K562 (cell line): Measurements from ENCODE around the gene OR11L1. TPM values are rescaled to one million over a fixed set of nuclear protein-coding genes. Genes with fewer than 3 reads are reported as not detected.

Source experiments
- ATF7 ChIP-seq: fragments of 450-650 bp; IDR thresholded peaks from 2 replicates; pipeline ENCODE4 v1.7.1; 2014; ENCODE audit warnings: mild to moderate bottlenecking, moderate library complexity
- BCOR ChIP-seq: fragments of 450-650 bp; IDR thresholded peaks from 2 replicates; pipeline ENCODE4 v1.6.1; 2016
- BRF2 ChIP-seq: IDR thresholded peaks from 3 replicates; pipeline ENCODE4 v1.6.1; 2011; ENCODE audit warnings: borderline replicate concordance, mild to moderate bottlenecking; ENCODE audit not compliant: insufficient read length, insufficient read depth
- CREBBP ChIP-seq: IDR thresholded peaks from one replicate; pipeline ENCODE4 v1.6.1; 2012; ENCODE audit warnings: low read depth, mild to moderate bottlenecking, control low read depth, inconsistent platforms, low read length
- E2F1 ChIP-seq: sonication (generic); formaldehyde crosslinking; IDR thresholded peaks from 2 replicates; pipeline ENCODE4 v1.8.1; 2023; ENCODE audit warnings: mild to moderate bottlenecking, missing genetic modification reagents, moderate library complexity
- EGR1 ChIP-seq: fragments of 450-650 bp; conservative IDR thresholded peaks from 2 replicates; pipeline ENCODE4 v1.6.1; 2017; ENCODE audit warnings: mild to moderate bottlenecking
- ERF ChIP-seq: fragments of 450-650 bp; formaldehyde crosslinking; IDR thresholded peaks from 2 replicates; pipeline ENCODE4 v1.4.0; 2020; ENCODE audit warnings: mild to moderate bottlenecking, mixed read lengths
- EZH2 ChIP-seq: IDR thresholded peaks from 2 replicates; pipeline ENCODE4 v1.6.1; 2012; ENCODE audit warnings: low read depth, mild to moderate bottlenecking, inconsistent platforms, low read length, borderline replicate concordance
- HBP1 ChIP-seq: fragments of 450-650 bp; formaldehyde crosslinking; IDR thresholded peaks from 2 replicates; pipeline ENCODE4 v1.4.0; 2022; ENCODE audit warnings: missing genetic modification characterization
- HCFC1 ChIP-seq: IDR thresholded peaks from 2 replicates; pipeline ENCODE4 v1.6.1; 2012; ENCODE audit warnings: low read depth, low read length, improper control_type of control experiment
- HDAC8 ChIP-seq: fragments of 450-650 bp; IDR thresholded peaks from 2 replicates; pipeline ENCODE4 v1.6.1; 2016; ENCODE audit warnings: mild to moderate bottlenecking, missing genetic modification characterization, moderate library complexity, missing compliant biosample characterization
- HMBOX1 ChIP-seq: sonication (generic); IDR thresholded peaks from 2 replicates; pipeline ENCODE4 v1.6.1; 2016
- MCM2 ChIP-seq: fragments of 450-650 bp; IDR thresholded peaks from 2 replicates; pipeline ENCODE4 v1.6.1; 2017; ENCODE audit warnings: low read depth, mild to moderate bottlenecking
- MXI1 ChIP-seq: IDR thresholded peaks from 2 replicates; pipeline ENCODE4 v1.6.1; 2011; ENCODE audit warnings: low read depth, mild to moderate bottlenecking, improper control_type of control experiment, low read length
- PHB2 ChIP-seq: fragments of 450-650 bp; IDR thresholded peaks from 2 replicates; pipeline ENCODE4 v1.6.1; 2017; ENCODE audit warnings: low read depth
- RAD21 ChIP-seq, 2 experiments: fragments of 250-450 bp in 1 of 2; fragments of 450-650 bp in 1 of 2; sonication (Bioruptor Pico) in 1 of 2; formaldehyde crosslinking in 1 of 2; IDR thresholded peaks in 1 of 2; conservative IDR thresholded peaks in 1 of 2; 2 replicates each; pipeline versions ENCODE4 v1.4.0 to v1.8.0; 2020 to 2022; ENCODE audit warnings: mild to moderate bottlenecking in 2 of 2, moderate library complexity in 1 of 2
- SPI1 ChIP-seq: IDR thresholded peaks from 2 replicates; pipeline ENCODE4 v1.6.1; 2011; ENCODE audit warnings: low read depth, low read length, control low read depth, borderline replicate concordance
- STAG1 ChIP-seq: sonication (generic); formaldehyde crosslinking; IDR thresholded peaks from 2 replicates; pipeline ENCODE4 v1.5.0; 2020; ENCODE audit warnings: missing genetic modification reagents, borderline replicate concordance
- TAF15 ChIP-seq: fragments of 200-400 bp; formaldehyde crosslinking; IDR thresholded peaks from 2 replicates; pipeline ENCODE4 v1.6.1; 2017; ENCODE audit warnings: mild to moderate bottlenecking, low read depth, low read length, moderate library complexity
- TAL1 ChIP-seq: fragments of 450-650 bp; IDR thresholded peaks from 2 replicates; pipeline ENCODE4 v1.6.1; 2016; ENCODE audit warnings: mild to moderate bottlenecking
- TRIM28 ChIP-seq: fragments of 450-650 bp; IDR thresholded peaks from 2 replicates; pipeline ENCODE4 v1.6.1; 2017
- ZBTB1 ChIP-seq: sonication (generic); formaldehyde crosslinking; IDR thresholded peaks from 2 replicates; pipeline ENCODE4 v1.8.1; 2023; ENCODE audit warnings: missing genetic modification reagents, low read depth, mild to moderate bottlenecking, borderline replicate concordance
- polyA plus RNA-seq, 8 experiments: library from polyadenylated mRNA; depleted of rRNA in 4 of 8; stranded (reverse) in 5 of 8; unstranded in 3 of 8; fragments of >200 nt; fragmentation: Nextera tagmentation in 2 of 8; fragmentation: Illumina TruSeq in 1 of 8; extraction: Ambion mirVana in 2 of 8; extraction: Trizol in 1 of 8; gene quantifications; 2 replicates each; pipeline versions ENCODE4 v1.2.1 to v1.2.3, GENCODE V29; 2011 to 2014; ENCODE audit warnings: inconsistent platforms in 1 of 8, missing spikeins in 1 of 8
- total RNA-seq, 7 experiments: library from RNA; depleted of rRNA in 6 of 7; stranded (reverse); fragments of >200 nt in 6 of 7; fragmentation: Illumina TruSeq in 2 of 7; extraction: Trizol in 2 of 7; gene quantifications; 2 replicates each; pipeline versions ENCODE4 v1.2.1 to v1.2.3, GENCODE V29; 2011 to 2021; ENCODE audit warnings: low replicate concordance in 1 of 7
- TF ChIP-seq, protein P1 (sequence below): fragments of 250-450 bp; sonication (Bioruptor Pico); IDR thresholded peaks from 2 replicates; pipeline ENCODE4 v1.8.0; 2021; ENCODE audit warnings: mild to moderate bottlenecking, moderate library complexity

Gene OR11L1
- total and polyA plus RNA-seq, 9 of the 15 experiments (the other 6 are each of a cell fraction or from before 2014, with no cell fraction given), result not detected

- TF ChIP-seq SPI1 (no peak), BRF2 (no peak), ERF (peak; percentile 25; the same call in 1 of the 2 replicates), BCOR (no peak), HBP1 (CRISPR knock-in tag) (no peak), TRIM28 (no peak), ZBTB1 (peak; percentile 67; the same call in 1 of the 2 replicates), TAL1 (no peak), STAG1 (CRISPR knock-in tag) (no peak), TAF15 (no peak), EZH2 (no peak), RAD21 (CRISPR knock-in tag; conservative IDR thresholded peaks at IDR 0.05 in 1 of 2, IDR thresholded peaks at IDR 0.05 in 1 of 2) (peak; percentile 54 to 55), HDAC8 (tag) (no peak), MXI1 (0 out of 2 replicates have a peak, but pooled peaks have one; percentile 5), PHB2 (no peak), HMBOX1 (no peak), E2F1 (CRISPR knock-in tag) (0 out of 2 replicates have a peak, but pooled peaks have one; percentile 61), HCFC1 (peak; percentile 59), MCM2 (no peak), ATF7 (peak; percentile 58; the same call in 1 of the 2 replicates), CREBBP (no peak), EGR1 (peak; percentile 80)
- TF ChIP-seq, protein P1, sequence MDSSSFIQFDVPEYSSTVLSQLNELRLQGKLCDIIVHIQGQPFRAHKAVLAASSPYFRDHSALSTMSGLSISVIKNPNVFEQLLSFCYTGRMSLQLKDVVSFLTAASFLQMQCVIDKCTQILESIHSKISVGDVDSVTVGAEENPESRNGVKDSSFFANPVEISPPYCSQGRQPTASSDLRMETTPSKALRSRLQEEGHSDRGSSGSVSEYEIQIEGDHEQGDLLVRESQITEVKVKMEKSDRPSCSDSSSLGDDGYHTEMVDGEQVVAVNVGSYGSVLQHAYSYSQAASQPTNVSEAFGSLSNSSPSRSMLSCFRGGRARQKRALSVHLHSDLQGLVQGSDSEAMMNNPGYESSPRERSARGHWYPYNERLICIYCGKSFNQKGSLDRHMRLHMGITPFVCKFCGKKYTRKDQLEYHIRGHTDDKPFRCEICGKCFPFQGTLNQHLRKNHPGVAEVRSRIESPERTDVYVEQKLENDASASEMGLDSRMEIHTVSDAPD (CRISPR knock-in tag), result no peak
Measured at GRCh38 chr1:247857069-247857984, 15.6 kb upstream of the OR11L1 start, which contains the start of gene TRIM58 (continued).
